ENCODE measurements around the gene GALNT11.
"Not testable (repeated sequence)": the region's sequence is repeated elsewhere in the genome, so short reads cannot be mapped to it uniquely, and the experiment has no call there.

DNA sequence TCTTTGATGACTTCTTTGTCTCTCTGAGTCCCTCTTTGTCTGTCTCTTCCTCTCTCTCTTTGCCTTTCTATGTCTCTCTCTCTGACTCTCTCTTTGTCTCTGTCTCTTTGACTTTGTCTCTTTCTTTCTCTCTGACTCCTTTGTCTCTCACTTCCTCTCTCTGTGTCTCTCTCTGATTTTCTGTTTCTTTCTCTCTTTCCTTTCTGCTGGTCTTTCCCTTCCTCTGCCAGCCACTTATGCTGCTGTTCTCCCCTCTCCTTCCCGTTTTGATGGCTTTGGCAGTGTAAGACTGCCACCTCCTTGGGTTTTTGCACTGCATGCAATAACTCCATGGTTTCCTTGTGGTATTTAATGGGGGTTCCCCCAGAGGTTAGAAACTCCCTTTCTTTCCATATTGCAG, 5.2 kb downstream of the GALNT11 start:
- TF ChIP-seq GABPA (IDR thresholded peaks at IDR 0.05 in 1 of 2, conservative IDR thresholded peaks at IDR 0.05 in 1 of 2); RAD21 (IDR thresholded peaks at IDR 0.05); HNF4G (IDR thresholded peaks at IDR 0.05); FOXA1 (IDR thresholded peaks at IDR 0.05); HNF4A (conservative IDR thresholded peaks at IDR 0.05); JUND (IDR thresholded peaks at IDR 0.05); TAF1 (conservative IDR thresholded peaks at IDR 0.05): not testable (repeated sequence)
- TF ChIP-seq, protein P1, sequence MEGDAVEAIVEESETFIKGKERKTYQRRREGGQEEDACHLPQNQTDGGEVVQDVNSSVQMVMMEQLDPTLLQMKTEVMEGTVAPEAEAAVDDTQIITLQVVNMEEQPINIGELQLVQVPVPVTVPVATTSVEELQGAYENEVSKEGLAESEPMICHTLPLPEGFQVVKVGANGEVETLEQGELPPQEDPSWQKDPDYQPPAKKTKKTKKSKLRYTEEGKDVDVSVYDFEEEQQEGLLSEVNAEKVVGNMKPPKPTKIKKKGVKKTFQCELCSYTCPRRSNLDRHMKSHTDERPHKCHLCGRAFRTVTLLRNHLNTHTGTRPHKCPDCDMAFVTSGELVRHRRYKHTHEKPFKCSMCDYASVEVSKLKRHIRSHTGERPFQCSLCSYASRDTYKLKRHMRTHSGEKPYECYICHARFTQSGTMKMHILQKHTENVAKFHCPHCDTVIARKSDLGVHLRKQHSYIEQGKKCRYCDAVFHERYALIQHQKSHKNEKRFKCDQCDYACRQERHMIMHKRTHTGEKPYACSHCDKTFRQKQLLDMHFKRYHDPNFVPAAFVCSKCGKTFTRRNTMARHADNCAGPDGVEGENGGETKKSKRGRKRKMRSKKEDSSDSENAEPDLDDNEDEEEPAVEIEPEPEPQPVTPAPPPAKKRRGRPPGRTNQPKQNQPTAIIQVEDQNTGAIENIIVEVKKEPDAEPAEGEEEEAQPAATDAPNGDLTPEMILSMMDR (IDR thresholded peaks at IDR 0.05; ENCODE audit: low read depth, low read length, missing input control), result not testable (repeated sequence)
- TF ChIP-seq, protein P2, sequence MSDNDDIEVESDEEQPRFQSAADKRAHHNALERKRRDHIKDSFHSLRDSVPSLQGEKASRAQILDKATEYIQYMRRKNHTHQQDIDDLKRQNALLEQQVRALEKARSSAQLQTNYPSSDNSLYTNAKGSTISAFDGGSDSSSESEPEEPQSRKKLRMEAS (IDR thresholded peaks at IDR 0.05), result not testable (repeated sequence)
- TF ChIP-seq, protein P3, sequence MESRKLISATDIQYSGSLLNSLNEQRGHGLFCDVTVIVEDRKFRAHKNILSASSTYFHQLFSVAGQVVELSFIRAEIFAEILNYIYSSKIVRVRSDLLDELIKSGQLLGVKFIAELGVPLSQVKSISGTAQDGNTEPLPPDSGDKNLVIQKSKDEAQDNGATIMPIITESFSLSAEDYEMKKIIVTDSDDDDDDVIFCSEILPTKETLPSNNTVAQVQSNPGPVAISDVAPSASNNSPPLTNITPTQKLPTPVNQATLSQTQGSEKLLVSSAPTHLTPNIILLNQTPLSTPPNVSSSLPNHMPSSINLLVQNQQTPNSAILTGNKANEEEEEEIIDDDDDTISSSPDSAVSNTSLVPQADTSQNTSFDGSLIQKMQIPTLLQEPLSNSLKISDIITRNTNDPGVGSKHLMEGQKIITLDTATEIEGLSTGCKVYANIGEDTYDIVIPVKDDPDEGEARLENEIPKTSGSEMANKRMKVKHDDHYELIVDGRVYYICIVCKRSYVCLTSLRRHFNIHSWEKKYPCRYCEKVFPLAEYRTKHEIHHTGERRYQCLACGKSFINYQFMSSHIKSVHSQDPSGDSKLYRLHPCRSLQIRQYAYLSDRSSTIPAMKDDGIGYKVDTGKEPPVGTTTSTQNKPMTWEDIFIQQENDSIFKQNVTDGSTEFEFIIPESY (IDR thresholded peaks at IDR 0.05), result not testable (repeated sequence)
- TF ChIP-seq, protein P4, sequence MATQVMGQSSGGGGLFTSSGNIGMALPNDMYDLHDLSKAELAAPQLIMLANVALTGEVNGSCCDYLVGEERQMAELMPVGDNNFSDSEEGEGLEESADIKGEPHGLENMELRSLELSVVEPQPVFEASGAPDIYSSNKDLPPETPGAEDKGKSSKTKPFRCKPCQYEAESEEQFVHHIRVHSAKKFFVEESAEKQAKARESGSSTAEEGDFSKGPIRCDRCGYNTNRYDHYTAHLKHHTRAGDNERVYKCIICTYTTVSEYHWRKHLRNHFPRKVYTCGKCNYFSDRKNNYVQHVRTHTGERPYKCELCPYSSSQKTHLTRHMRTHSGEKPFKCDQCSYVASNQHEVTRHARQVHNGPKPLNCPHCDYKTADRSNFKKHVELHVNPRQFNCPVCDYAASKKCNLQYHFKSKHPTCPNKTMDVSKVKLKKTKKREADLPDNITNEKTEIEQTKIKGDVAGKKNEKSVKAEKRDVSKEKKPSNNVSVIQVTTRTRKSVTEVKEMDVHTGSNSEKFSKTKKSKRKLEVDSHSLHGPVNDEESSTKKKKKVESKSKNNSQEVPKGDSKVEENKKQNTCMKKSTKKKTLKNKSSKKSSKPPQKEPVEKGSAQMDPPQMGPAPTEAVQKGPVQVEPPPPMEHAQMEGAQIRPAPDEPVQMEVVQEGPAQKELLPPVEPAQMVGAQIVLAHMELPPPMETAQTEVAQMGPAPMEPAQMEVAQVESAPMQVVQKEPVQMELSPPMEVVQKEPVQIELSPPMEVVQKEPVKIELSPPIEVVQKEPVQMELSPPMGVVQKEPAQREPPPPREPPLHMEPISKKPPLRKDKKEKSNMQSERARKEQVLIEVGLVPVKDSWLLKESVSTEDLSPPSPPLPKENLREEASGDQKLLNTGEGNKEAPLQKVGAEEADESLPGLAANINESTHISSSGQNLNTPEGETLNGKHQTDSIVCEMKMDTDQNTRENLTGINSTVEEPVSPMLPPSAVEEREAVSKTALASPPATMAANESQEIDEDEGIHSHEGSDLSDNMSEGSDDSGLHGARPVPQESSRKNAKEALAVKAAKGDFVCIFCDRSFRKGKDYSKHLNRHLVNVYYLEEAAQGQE (IDR thresholded peaks at IDR 0.05), result not testable (repeated sequence)
